ENCODE data around the gene PSMB7. TPM values are rescaled to one million over a fixed set of nuclear protein-coding genes. Genes with fewer than 3 reads are reported as not detected.

PSMB7 gene
- total and polyA plus RNA-seq, 2 donors (not counting 1 experiment from before 2014, with no cell fraction given) = 69.5 to 73.1 TPM

GRCh38 chr9:124350494-124351263 lies 64.6 kb downstream of the PSMB7 start:
- H4K20me1 ChIP-seq (ENCODE audit: control insufficient read depth, insufficient read depth, low read length, poor library complexity, severe bottlenecking) = peaks cover 15% of the 10 kb centered on the region
- no peaks in the 10 kb centered on the region for H3K27me3 Mint-ChIP-seq
- H3K9ac ChIP-seq (ENCODE audit: low read length) = no peak overlapping the region
- ChIA-PET POLR2A (no interaction called here), CTCF (no interaction called here)
- H3K27ac Mint-ChIP-seq = no peak overlapping the region
- H3K4me3 ChIP-seq (ENCODE audit: control extremely low read depth in 1 of 5, extremely low read depth in 1 of 5, insufficient read depth in 1 of 5, low read depth in 2 of 5, low read length in 4 of 5) = no peak overlapping the region
- intact Hi-C loops (cut with micrococcal nuclease) = no loop called here
- H3K27ac ChIP-seq (ENCODE audit: low read length in 2 of 2) = no peak overlapping the region
- TF ChIP-seq CTCF (IDR thresholded peaks at IDR 0.05) = no peak
- no peak for TF ChIP-seq EZH2 (IDR thresholded peaks at IDR 0.05; ENCODE audit: borderline replicate concordance, insufficient read depth, low read depth, low read length, poor library complexity, severe bottlenecking)
- H3K27me3 ChIP-seq (replicated peaks in 1 of 4; ENCODE audit: control extremely low read depth in 1 of 4, control insufficient read depth in 3 of 4, insufficient read depth in 4 of 4, low read length in 3 of 4) = no peaks in the 10 kb centered on the region
- no peaks in the 10 kb centered on the region for H3K4me1 ChIP-seq (ENCODE audit: control insufficient read depth in 2 of 2, insufficient read depth in 2 of 2, low read length in 2 of 2)
- WGBS (ENCODE audit: insufficient coverage) = 95% methylated on average over 16 of the region's 16 CpGs
- no peaks in the 10 kb centered on the region for H3K9me3 Mint-ChIP-seq (ENCODE audit: insufficient read depth)
- H3K79me2 ChIP-seq (ENCODE audit: control insufficient read depth, insufficient read depth, low read length) = no peaks in the 10 kb centered on the region
- H3K36me3 ChIP-seq (replicated peaks in 1 of 2; ENCODE audit: control extremely low read depth in 1 of 2, control insufficient read depth in 1 of 2, extremely low read depth in 1 of 2, insufficient read depth in 2 of 2, low read length in 1 of 2) = peaks cover 0 to 91% of the 10 kb centered on the region in 2 experiments
- no peaks in the 10 kb centered on the region for H3K4me1 Mint-ChIP-seq
- DNase-seq = no peak
- no peak for ATAC-seq (ENCODE audit: low read depth)
- no peak overlapping the region for H2AFZ ChIP-seq (ENCODE audit: insufficient read depth, low read depth, low read length, poor library complexity, severe bottlenecking)
- H3K4me2 ChIP-seq (replicated peaks; ENCODE audit: low read depth, low read length, poor library complexity, severe bottlenecking) = no peak overlapping the region
- no peaks in the 10 kb centered on the region for H3K9me3 ChIP-seq (ENCODE audit: control extremely low read depth in 1 of 3, control insufficient read depth in 2 of 3, insufficient read depth in 1 of 3, low read length in 2 of 3)
- H3K4me3 Mint-ChIP-seq = no peak overlapping the region

- Mint-ChIP-seq H3K27ac (no peak overlapping the region), H3K27me3 (no peaks in the 10 kb centered on the region), H3K9me3 (ENCODE audit: insufficient read depth) (no peaks in the 10 kb centered on the region), H3K4me1 (no peaks in the 10 kb centered on the region), H3K4me3 (no peak overlapping the region)
- Histone ChIP-seq H3K36me3 (replicated peaks in 1 of 2; ENCODE audit: control extremely low read depth in 1 of 2, control insufficient read depth in 1 of 2, extremely low read depth in 1 of 2, insufficient read depth in 2 of 2, low read length in 1 of 2) (peaks cover 0 to 90% of the 10 kb centered on the region in 2 experiments), H3K4me3 (ENCODE audit: control extremely low read depth in 1 of 5, extremely low read depth in 1 of 5, insufficient read depth in 1 of 5, low read depth in 2 of 5, low read length in 4 of 5) (no peak overlapping the region), H2AFZ (ENCODE audit: insufficient read depth, low read depth, low read length, poor library complexity, severe bottlenecking) (no peak overlapping the region), H3K27me3 (replicated peaks in 1 of 4; ENCODE audit: control extremely low read depth in 1 of 4, control insufficient read depth in 3 of 4, insufficient read depth in 4 of 4, low read length in 3 of 4) (no peaks in the 10 kb centered on the region), H4K20me1 (ENCODE audit: control insufficient read depth, insufficient read depth, low read length, poor library complexity, severe bottlenecking) (peaks cover 7% of the 10 kb centered on the region), H3K27ac (ENCODE audit: low read length in 2 of 2) (no peak overlapping the region), H3K4me2 (replicated peaks; ENCODE audit: low read depth, low read length, poor library complexity, severe bottlenecking) (no peak overlapping the region), H3K9ac (ENCODE audit: low read length) (no peak overlapping the region), H3K4me1 (ENCODE audit: control insufficient read depth in 2 of 2, insufficient read depth in 2 of 2, low read length in 2 of 2) (no peaks in the 10 kb centered on the region), H3K79me2 (ENCODE audit: control insufficient read depth, insufficient read depth, low read length) (no peaks in the 10 kb centered on the region), H3K9me3 (ENCODE audit: control extremely low read depth in 1 of 3, control insufficient read depth in 2 of 3, insufficient read depth in 1 of 3, low read length in 2 of 3) (no peaks in the 10 kb centered on the region)
- WGBS (ENCODE audit: insufficient coverage) = 96% methylated on average over 20 of the region's 25 CpGs
- no peak for ATAC-seq (ENCODE audit: low read depth)
- TF ChIP-seq CTCF (IDR thresholded peaks at IDR 0.05) (no peak), EZH2 (IDR thresholded peaks at IDR 0.05; ENCODE audit: borderline replicate concordance, insufficient read depth, low read depth, low read length, poor library complexity, severe bottlenecking) (no peak)
- ChIA-PET POLR2A (no interaction called here), CTCF (no interaction called here)
- intact Hi-C loops (cut with micrococcal nuclease) = no loop called here
- DNase-seq = no peak
These were observed 65.4 kb downstream of the PSMB7 start for GRCh38 chr9:124349675-124350493.

All from B cell (primary cell).